HepG2 (cell line): ENCODE results near the gene CHPF. TPM values are rescaled to one million over a fixed set of nuclear protein-coding genes. Genes with fewer than 3 reads are reported as not detected.

Source experiments
- AGO2 ChIP-seq: fragments of 200-400 bp; formaldehyde crosslinking; optimal IDR thresholded peaks from 2 replicates; pipeline ENCODE3; 2017; ENCODE audit warnings: mild to moderate bottlenecking, low read depth, low read length, moderate library complexity
- HNRNPLL ChIP-seq: fragments of 200-400 bp; formaldehyde crosslinking; IDR thresholded peaks from 2 replicates; pipeline ENCODE4 v1.6.1; 2017; ENCODE audit warnings: mild to moderate bottlenecking, low read depth, low read length; ENCODE audit not compliant: poor library complexity, severe bottlenecking
- MAFF ChIP-seq: IDR thresholded peaks from 2 replicates; pipeline ENCODE4 v1.6.1; 2011; ENCODE audit warnings: low read depth, low read length, improper control_type of control experiment
- NFE2L2 ChIP-seq: fragments of 150-350 bp; IDR thresholded peaks from 2 replicates; pipeline ENCODE4 v1.6.1; 2014; ENCODE audit warnings: low read length
- PLRG1 ChIP-seq: fragments of 450-650 bp; conservative IDR thresholded peaks from 2 replicates; pipeline ENCODE4 v1.6.1; 2016
- SNAPC2 ChIP-seq: sonication (generic); formaldehyde crosslinking; IDR thresholded peaks from 2 replicates; pipeline ENCODE4 v1.8.1; 2022; ENCODE audit warnings: mild to moderate bottlenecking, missing genetic modification reagents
- SP1 ChIP-seq, 2 experiments: fragments of 450-650 bp in 1 of 2; sonication (generic) in 1 of 2; formaldehyde crosslinking in 1 of 2; IDR thresholded peaks; 2 replicates each; pipeline versions ENCODE4 v1.4.0 to v1.6.1; 2016 to 2020; ENCODE audit warnings: missing genetic modification reagents in 1 of 2
- ZNF33B ChIP-seq: sonication (generic); formaldehyde crosslinking; IDR thresholded peaks from 2 replicates; pipeline ENCODE4 v1.5.1; 2020; ENCODE audit warnings: mild to moderate bottlenecking, missing genetic modification reagents
- ZNF350 ChIP-seq: sonication (generic); formaldehyde crosslinking; IDR thresholded peaks from 2 replicates; pipeline ENCODE4 v1.4.0; 2020; ENCODE audit warnings: mild to moderate bottlenecking, low read depth, missing genetic modification reagents, borderline replicate concordance
- ZNF496 ChIP-seq: sonication (generic); formaldehyde crosslinking; IDR thresholded peaks from 2 replicates; pipeline ENCODE4 v1.8.1; 2023; ENCODE audit warnings: mild to moderate bottlenecking, moderate library complexity, missing genetic modification reagents; ENCODE audit not compliant: insufficient replicate concordance
- ZNF589 ChIP-seq: sonication (generic); formaldehyde crosslinking; conservative IDR thresholded peaks from 2 replicates; pipeline ENCODE4 v1.8.0; 2022; ENCODE audit warnings: mild to moderate bottlenecking, moderate library complexity, missing genetic modification reagents
- ZNF776 ChIP-seq: sonication (generic); formaldehyde crosslinking; IDR thresholded peaks from 2 replicates; pipeline ENCODE4 v1.4.0; 2020; ENCODE audit warnings: mild to moderate bottlenecking, missing genetic modification reagents
- polyA plus RNA-seq, 8 experiments: library from polyadenylated mRNA; depleted of rRNA in 3 of 8; stranded (reverse) in 7 of 8; unstranded in 1 of 8; fragments of >200 nt; fragmentation: Illumina TruSeq in 4 of 8; extraction: Trizol in 4 of 8; gene quantifications; 2 replicates each; pipeline versions ENCODE4 v1.2.1 to v1.2.3, GENCODE V29; 2011 to 2016; ENCODE audit warnings: low read depth in 4 of 8, missing spikeins in 1 of 8, mixed read lengths in 1 of 8; ENCODE audit not compliant: insufficient read depth in 1 of 8
- total RNA-seq, 5 experiments: library from RNA; depleted of rRNA; stranded (reverse); fragments of >200 nt; fragmentation: Illumina TruSeq; extraction: Trizol; gene quantifications; 2 replicates each; pipeline ENCODE4 v1.2.3, GENCODE V29; 2016; ENCODE audit warnings: low read depth in 1 of 5
- TF ChIP-seq, protein P1 (sequence below): sonication (generic); formaldehyde crosslinking; IDR thresholded peaks from 2 replicates; pipeline ENCODE4 v1.5.1; 2020; ENCODE audit warnings: mild to moderate bottlenecking, missing genetic modification reagents, moderate library complexity
- TF ChIP-seq, protein P2 (sequence below): sonication (generic); formaldehyde crosslinking; IDR thresholded peaks from 2 replicates; pipeline ENCODE4 v1.8.0; 2022; ENCODE audit warnings: missing genetic modification reagents, mild to moderate bottlenecking, borderline replicate concordance
- TF ChIP-seq, protein P3 (sequence below): IDR thresholded peaks from 2 replicates; pipeline ENCODE4 v1.6.1; 2012; ENCODE audit warnings: low read length, improper control_type of control experiment

Gene CHPF
- total and polyA plus RNA-seq, 2 of the 13 experiments (the other 11 are each of a cell fraction or from before 2014, with no cell fraction given), result 79.6 to 111 TPM

DNA sequence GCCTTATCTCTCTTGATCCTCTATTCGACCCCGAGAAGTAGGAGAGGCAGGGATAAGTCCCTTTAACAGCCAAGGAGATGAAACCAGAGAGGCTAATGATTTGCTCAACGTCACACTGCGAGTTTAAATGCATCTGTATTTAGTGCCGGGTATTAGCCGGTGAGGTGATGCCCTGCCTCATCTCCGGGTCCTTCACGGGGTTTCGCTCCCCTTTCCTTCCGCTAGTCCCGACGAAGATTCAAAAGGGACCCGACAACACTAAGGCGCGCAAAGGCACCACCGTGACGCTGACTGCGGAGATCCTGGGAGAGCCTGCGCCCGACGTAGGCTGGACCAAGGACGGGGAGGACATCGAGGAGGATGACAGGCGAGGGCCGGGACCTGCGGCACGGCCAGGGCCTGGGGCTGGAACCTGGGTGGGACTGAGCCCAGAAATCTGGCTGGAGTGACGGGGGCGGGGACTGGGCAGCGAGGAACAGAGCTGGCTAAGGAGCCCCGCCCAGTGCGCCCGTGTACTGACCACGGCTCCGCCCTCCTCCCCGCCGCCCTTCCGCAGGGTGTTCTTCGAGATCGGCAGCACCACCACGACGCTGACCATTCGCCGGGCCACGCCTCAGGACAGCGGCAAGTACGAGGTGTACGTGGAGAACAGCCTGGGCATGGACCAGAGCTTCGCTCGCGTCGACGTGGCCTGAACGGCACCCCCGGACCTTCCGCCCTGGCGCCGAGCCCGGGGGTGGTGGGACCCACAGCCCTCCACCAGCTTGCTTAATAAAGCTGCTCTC is 45.9 kb downstream of the CHPF start (continued):
- TF ChIP-seq, protein P1, sequence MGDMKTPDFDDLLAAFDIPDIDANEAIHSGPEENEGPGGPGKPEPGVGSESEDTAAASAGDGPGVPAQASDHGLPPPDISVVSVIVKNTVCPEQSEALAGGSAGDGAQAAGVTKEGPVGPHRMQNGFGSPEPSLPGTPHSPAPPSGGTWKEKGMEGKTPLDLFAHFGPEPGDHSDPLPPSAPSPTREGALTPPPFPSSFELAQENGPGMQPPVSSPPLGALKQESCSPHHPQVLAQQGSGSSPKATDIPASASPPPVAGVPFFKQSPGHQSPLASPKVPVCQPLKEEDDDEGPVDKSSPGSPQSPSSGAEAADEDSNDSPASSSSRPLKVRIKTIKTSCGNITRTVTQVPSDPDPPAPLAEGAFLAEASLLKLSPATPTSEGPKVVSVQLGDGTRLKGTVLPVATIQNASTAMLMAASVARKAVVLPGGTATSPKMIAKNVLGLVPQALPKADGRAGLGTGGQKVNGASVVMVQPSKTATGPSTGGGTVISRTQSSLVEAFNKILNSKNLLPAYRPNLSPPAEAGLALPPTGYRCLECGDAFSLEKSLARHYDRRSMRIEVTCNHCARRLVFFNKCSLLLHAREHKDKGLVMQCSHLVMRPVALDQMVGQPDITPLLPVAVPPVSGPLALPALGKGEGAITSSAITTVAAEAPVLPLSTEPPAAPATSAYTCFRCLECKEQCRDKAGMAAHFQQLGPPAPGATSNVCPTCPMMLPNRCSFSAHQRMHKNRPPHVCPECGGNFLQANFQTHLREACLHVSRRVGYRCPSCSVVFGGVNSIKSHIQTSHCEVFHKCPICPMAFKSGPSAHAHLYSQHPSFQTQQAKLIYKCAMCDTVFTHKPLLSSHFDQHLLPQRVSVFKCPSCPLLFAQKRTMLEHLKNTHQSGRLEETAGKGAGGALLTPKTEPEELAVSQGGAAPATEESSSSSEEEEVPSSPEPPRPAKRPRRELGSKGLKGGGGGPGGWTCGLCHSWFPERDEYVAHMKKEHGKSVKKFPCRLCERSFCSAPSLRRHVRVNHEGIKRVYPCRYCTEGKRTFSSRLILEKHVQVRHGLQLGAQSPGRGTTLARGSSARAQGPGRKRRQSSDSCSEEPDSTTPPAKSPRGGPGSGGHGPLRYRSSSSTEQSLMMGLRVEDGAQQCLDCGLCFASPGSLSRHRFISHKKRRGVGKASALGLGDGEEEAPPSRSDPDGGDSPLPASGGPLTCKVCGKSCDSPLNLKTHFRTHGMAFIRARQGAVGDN (CRISPR knock-in tag), result peak; percentile 96
- TF ChIP-seq ZNF589 (CRISPR knock-in tag), result no peak; the same call in 1 of the 2 replicates
- peak; percentile 93 for TF ChIP-seq AGO2
- no peak for TF ChIP-seq SNAPC2 (CRISPR knock-in tag)
- TF ChIP-seq PLRG1, result no peak
- TF ChIP-seq ZNF496 (CRISPR knock-in tag), result no peak
- TF ChIP-seq ZNF776 (CRISPR knock-in tag), result peak; percentile 60; the same call in 1 of the 2 replicates
- no peak; the same call in 1 of the 2 replicates for TF ChIP-seq ZNF33B
- TF ChIP-seq, protein P2, sequence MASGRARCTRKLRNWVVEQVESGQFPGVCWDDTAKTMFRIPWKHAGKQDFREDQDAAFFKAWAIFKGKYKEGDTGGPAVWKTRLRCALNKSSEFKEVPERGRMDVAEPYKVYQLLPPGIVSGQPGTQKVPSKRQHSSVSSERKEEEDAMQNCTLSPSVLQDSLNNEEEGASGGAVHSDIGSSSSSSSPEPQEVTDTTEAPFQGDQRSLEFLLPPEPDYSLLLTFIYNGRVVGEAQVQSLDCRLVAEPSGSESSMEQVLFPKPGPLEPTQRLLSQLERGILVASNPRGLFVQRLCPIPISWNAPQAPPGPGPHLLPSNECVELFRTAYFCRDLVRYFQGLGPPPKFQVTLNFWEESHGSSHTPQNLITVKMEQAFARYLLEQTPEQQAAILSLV (CRISPR knock-in tag), result peak; percentile 73; the same call in 1 of the 2 replicates
- no peak for TF ChIP-seq SP1 (IDR thresholded peaks at IDR 0.05)
- peak; percentile 77 for TF ChIP-seq SP1 (CRISPR knock-in tag; IDR thresholded peaks at IDR 0.05)
- no peak for TF ChIP-seq NFE2L2
- TF ChIP-seq, protein P3, sequence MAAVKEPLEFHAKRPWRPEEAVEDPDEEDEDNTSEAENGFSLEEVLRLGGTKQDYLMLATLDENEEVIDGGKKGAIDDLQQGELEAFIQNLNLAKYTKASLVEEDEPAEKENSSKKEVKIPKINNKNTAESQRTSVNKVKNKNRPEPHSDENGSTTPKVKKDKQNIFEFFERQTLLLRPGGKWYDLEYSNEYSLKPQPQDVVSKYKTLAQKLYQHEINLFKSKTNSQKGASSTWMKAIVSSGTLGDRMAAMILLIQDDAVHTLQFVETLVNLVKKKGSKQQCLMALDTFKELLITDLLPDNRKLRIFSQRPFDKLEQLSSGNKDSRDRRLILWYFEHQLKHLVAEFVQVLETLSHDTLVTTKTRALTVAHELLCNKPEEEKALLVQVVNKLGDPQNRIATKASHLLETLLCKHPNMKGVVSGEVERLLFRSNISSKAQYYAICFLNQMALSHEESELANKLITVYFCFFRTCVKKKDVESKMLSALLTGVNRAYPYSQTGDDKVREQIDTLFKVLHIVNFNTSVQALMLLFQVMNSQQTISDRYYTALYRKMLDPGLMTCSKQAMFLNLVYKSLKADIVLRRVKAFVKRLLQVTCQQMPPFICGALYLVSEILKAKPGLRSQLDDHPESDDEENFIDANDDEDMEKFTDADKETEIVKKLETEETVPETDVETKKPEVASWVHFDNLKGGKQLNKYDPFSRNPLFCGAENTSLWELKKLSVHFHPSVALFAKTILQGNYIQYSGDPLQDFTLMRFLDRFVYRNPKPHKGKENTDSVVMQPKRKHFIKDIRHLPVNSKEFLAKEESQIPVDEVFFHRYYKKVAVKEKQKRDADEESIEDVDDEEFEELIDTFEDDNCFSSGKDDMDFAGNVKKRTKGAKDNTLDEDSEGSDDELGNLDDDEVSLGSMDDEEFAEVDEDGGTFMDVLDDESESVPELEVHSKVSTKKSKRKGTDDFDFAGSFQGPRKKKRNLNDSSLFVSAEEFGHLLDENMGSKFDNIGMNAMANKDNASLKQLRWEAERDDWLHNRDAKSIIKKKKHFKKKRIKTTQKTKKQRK, result no peak
- TF ChIP-seq MAFF, result no peak
- TF ChIP-seq ZNF350 (CRISPR knock-in tag), result no peak
- TF ChIP-seq HNRNPLL, result peak; percentile 97
